CD4-positive, alpha-beta T cell treated with Interleukin-4 for 1 hour (primary cell): ENCODE data around the gene DCTD.

ENCODE experiments used
- DNase-seq, 2 donors: peaks; one replicate each; pipeline ENCODE4 v3.0.0-alpha.2; 2020 to 2022

Gene DCTD

DNA sequence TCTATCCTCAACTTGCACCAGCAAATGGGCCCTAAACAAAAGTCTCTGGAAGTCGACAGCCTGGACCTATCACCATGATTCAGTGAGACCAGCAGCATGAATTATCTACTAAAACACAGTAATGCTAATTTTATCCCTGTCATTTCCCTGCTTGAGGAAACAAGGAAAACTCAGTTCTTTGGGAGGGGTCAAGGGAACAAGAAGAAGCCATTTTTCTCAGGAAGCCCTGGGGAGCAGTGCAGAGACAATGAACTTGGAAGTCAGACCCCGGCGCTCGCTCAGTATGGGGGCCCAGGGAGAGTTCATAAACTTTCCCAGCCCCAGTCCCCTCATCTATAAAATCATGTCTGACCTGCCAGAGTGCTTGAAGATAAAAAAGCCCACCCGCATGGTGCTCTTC lies 50.4 kb downstream of the DCTD start:
- DNase-seq, result no peak

DNA sequence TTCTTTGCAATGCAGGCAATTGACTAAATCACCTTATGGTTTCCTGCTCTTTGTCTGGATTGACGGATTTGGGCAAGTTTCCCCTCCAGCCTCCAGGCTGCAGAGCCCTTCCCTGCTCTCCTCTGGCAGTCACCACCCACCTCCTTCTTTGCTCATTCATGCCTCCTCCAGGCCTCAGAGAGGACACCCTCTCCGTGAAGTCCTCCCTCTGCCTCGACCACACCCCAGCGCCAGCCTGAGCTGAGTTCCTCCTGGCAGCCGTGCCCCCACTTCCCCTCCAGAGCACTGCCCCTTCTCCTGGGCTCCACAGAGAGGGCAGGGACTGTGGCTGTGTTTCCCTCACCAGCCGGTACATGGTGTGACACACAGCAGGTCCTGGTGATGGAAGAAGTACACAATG lies 53.7 kb downstream of the DCTD start:
- no peak for DNase-seq

DNA sequence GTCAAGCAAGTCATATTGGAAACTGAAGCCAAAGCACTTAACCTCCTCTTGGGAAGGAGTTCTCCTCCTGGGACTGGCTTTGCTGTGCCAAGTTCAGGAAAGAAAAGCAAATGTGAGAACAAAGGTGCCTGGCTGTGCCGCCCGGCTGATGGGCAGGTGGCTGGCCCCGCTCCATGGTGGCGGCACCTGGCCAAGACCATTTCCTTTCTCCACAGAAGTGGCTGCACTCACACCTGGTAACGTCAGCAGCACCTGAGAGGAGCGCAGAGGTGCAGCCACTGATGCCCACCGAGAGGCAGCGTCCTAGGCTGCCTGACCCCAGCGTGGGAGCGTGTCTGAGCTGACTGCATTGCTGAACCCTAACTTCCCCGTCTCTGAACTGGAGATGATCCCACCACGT lies 54.3 kb downstream of the DCTD start:
- no peak for DNase-seq

DNA sequence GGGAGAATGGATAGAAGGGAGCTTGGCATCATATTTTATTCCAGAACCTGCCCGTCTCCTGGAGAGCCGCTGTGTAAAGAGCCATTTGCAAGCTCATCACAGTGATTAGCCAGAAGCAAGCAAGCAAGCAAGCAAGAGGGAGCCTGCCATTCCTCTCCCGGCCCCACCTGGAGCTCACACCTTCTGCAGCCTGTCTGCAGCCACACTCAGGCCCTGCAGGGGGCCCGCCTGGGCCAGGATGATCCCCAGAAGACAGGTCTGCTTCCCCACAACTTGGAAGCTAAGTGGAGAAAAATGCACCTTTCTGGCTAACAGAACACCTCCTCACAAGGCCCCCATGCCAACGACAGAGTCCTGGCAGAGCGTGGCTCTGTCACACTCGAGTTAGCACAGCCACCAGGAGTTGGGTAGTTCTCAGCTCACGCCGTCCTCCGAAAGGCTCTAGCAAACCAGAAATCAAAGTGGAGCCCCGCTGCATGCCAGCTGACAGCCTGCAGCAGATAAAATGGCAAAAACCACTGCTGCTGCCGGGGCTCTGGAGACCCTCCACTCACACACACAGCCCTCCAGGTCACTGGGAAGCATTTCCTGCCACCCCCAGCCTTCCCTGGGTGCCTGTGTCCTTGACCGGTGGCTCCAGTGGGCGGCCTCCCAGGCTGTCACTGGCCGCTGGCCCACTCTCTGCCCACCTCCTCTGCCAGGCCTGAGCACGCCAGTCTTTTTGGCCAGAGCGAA lies 54.9 kb downstream of the DCTD start:
- DNase-seq, result no peak

DNA sequence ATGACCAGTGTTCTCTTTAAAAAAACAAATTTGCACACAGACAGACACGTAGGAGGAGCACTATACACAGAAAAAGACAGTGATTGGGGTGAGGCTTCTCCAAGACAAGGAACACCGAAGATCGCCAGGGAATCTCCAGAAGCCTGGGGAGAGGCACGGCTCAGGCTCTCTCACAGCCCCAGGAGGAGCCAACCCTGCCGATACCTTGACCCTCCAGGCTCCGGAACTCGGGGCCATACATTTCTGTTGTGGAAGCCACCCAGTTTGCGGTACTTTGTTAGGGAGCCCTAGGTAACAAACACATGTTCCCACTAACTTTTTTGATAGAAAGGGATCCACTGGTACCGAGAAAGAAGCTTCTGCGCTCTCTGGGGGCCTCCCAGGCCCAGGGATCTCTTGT lies 55.8 kb downstream of the DCTD start:
- DNase-seq, result no peak

DNA sequence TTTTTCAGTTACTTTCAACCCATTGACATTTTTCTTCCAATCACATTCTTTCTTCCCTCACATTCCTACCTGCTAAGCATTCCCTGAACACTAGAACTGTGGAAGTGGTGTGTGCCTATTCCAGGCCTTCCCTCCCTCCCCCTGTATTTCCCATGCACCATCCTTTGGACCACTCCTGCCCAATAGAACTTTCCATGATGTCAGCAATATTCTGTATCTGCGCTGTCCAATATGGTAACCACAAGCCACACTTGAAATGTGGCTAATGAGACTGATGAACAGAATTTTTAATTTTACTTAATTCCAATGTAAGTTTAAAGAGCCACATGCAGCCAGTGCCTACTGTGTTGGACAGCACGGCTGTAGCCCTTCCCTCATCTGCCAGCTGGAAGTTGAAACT lies 57.5 kb downstream of the DCTD start:
- DNase-seq, result no peak

DNA sequence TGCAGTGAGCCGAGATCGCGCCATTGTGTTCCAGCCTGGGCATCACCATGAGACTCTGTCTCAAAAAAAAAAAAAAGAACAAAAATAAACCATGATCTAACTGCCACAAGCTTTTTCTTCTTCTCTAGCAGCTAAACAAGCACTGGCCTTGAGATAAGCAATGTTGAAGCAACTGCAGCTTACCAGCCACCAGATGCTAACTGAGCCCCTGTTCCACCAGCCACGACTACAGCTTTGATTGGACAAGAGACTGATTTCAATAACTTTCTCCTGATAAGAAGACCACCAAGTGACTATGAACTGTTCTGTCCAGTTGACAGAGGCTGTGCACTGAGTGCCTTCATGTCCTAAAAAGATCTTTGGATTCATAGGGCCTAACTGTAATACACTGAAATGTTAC lies 58.5 kb downstream of the DCTD start:
- DNase-seq, result no peak

DNA sequence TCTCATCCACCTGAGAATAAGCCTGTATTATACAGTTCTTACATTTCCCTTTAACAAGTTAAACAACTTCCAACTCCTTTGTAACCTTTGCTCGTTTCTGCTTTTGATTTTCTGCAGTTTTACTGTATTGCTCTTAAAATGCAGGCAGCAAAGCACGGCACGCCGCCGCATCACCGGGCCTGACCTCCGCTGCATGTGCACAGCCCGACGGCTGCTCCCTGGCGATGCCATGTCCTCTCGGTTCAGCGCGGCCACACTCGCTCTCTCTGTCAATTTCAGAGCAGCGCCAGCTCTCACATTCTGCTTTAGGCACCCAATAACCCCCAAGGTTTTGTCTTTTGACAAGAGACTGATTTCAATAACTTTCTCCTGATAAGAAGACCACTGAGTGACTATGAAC lies 60.3 kb downstream of the DCTD start:
- no peak for DNase-seq

DNA sequence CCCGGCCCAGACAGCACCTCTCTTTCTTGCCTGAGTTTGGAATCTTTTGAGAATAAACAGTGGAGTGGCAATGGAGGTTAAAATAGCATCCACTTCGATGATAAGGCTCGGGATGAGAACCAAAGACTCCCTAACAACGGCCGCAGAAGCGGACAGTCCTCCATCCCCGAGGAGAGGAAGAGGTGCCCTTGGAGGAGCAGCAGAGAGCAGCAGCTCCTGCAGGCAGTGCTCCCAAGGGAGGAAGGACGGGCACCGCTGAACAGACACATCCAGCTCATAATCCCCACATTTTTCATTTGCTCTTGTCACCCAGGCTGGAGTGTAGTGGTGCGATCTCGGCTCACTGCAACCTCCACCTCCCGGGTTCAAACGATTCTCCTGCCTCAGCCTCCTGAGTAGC lies 61.3 kb downstream of the DCTD start:
- DNase-seq, result no peak

DNA sequence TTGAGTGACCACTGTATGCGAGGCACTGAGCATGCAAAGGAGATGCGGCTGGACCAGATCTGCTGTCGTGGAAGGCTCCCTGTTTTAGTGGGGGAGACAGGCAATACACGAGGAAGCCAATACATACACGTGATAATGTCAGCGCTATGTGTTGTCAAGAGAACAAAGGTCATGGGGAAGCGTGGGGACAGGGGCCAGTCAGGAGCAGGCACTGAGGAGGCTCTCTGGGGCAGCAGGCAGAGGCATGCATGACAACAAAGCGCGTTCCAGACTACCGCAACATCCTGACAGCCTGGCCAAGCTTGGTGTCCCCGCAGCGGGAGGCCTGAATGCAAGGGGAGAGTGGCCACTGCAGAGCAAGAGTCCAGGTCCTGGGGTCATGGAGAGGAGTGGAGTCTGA lies 61.9 kb downstream of the DCTD start:
- no peak for DNase-seq

DNA sequence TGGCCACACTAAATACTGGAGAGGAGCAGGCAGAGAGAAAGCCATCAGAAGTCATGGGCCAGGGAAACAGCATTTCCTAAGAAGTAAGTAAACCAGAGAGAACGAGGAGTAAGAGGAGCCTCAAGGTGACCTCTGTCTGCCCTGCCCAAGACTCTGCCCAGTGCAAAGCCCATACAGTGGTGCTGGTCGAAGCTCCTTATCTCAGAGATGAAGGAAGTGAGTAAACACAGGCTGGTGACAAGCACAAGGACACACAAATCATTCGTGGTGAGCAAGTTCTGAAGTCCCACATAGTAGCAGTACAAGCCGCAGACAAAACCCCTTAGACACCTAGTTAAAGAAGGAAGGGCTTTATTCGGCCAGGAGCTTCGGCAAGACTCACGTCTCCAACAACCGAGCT lies 62.7 kb downstream of the DCTD start:
- DNase-seq, result no peak

DNA sequence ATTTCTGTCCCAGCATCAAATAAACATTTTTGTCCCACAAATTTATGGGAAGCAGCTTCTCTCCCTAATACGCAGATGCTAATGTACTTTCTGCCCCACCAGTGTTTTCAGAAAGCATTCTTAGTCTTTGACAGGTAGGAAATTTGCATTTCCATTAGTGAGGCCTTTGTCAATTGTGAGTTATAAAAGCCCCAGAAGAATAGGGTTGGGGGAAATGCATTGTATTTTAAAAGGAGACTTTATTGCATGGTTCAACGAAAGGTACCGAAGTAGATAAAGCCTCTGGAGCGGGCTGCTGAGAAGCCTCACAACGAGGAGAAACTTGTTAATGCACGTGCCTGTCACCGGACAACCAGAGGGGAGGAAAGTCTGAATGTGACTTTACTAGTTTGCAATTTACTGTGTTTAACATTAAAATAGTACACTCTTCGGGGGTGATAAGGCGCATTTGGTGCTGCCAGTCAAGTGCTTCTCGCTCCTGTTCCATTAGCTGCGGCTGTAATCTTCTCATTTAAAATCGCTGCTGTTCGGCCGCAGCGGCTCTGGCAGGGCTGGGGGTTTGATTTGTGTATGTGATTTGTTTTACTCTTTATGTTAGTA lies 63.4 kb downstream of the DCTD start:
- DNase-seq, result no peak

DNA sequence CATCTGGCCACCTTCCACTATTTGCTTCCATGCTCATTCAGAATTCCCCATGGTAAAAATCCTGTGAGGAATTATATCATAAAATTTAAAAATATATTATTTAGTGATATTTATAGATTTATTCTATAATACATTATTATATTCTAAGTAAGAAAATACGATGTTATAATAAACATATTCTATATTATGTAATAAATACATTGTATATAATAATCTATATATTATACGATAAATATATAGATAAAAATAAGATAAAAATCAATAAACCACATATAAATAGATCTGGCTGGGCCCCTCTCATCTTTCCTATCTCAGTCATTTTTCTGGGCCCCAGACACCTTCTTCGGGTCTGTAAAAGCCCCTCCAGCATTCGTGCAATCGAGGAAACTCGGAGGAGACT lies 68.5 kb downstream of the DCTD start:
- DNase-seq, result no peak

DNA sequence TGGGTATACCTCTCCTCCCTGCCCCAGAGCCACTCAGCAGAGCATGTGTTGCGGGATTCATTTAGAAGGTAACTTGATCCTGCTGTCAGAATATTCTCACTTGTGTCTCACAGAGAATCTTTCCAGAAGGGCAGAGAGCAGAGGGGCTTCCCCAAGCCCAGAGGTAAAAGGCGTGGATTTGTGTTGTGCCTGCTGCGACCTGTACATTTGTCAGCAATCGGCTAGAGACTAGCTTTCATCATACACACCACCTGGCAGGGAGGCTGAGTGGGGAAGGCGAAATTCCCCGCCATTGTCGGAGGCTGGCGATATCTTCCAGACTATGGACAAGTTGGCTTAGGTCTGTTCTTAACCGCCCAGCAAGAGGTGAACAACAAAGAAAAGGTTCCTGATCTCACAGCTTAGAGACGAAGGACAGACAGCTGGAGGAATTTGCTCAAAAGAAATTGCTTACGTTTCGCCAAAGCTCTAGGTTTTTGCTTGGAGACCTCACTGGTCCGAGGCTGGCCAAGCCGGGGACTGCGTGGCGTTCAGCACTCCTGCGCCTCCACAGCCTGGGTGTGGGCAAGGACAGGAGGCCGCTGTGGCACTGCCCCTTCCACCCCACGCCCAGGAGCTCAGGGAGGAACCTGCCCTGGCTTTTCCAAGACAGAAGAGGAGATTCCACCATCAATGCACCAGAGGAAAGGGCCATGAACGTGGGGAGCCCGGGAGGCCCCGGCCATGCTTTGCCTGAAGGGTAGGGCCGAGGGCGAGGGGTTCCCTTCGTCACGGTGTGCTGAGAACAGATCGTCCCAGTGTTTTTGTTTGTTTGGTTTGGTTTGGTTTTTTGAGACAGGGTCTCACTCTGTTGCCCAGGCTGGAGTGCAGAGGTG lies 69.4 kb downstream of the DCTD start:
- no peak for DNase-seq

DNA sequence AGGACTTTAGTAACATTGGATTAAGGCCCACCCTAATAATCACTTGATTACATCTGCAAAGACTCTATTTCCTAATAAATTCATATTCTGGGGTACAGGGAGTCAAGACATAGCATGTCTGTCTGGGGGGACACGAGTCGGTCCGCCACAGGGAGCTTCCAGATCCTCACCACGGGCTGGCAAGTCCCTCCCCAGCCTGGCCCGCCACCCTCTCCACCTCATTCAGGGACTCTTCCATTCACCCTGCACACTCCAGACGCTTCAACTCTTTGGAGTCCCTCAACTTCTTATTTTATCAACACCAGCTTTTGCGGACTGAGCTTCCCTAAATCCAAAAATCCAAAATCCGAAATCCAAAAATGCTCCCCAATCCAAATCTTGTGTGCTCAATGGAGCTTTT lies 71.2 kb downstream of the DCTD start:
- no peak for DNase-seq

DNA sequence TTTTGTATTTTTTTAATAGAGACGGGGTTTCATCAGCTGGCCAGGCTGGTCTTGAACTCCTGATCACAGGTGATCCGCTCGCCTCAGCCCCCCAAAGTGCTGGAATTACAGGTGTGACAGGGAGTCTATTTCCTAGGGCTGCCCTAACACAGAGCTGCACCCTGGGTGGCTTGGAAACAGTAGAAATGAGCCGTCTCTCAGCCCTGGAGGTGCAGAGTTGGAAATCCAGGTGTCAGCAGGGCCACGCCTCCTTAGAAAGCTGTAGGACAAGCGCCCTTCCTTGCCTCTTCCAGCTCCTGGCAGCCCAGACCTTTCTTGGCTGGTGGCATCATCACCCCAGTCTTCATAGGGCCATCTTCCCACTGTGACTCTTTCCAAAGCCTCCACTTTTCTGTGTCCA lies 71.6 kb downstream of the DCTD start:
- no peak for DNase-seq

DNA sequence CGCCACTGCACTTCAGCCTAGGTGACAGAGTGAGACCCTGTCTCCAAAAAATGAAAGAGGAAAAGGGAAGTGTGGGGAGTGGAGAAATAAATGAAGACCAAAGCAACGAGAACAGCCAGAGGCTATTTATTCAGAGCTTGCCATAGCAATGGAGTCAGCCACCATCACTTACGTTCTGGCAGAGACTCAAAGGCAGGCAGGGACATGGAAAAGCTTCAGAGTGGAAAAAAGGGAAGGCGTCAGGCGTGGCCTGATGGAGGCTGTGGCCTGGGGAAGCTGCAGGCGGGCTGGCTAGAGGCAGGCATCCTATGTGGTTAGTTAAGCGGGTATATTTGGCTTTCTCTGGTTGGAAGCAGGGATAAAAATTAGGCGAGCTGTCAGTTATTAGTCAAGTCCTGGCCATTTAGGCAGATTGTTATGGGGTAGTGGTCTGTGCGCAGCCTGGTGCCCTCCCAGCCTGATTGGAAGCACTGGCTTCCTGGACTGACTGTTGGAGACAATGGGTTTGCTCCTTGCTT lies 73.3 kb downstream of the DCTD start:
- no peak for DNase-seq

DNA sequence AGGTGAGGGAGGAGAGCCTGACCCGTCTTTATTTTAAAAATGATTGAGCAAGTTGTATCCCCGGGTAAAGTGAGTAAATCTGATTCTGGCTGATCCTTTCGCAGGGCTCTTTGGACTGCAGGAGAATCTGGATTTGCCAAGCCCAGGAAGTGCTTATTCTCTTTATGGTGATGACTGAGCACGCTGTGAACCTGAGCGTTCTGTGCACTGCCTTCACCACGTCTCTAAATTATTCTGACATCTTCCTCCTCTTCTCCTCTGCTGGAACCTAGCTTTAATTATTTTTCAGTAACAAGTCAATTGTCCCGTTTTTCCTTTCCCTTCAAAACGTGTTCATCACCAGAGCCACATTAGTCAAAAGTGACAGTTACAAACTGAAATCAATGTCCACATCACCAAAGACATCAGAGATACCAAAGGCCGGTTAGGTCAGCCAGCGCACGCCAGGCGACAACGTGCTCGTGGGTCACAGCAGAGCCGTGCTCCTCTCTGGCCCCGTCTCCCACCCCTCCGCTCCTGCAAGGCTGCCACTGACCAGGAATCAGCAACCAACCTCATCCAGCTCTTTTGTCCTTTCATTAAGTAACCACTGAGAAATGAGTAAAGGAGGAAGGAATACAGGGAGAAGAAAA lies 74.3 kb downstream of the DCTD start:
- DNase-seq, result no peak

DNA sequence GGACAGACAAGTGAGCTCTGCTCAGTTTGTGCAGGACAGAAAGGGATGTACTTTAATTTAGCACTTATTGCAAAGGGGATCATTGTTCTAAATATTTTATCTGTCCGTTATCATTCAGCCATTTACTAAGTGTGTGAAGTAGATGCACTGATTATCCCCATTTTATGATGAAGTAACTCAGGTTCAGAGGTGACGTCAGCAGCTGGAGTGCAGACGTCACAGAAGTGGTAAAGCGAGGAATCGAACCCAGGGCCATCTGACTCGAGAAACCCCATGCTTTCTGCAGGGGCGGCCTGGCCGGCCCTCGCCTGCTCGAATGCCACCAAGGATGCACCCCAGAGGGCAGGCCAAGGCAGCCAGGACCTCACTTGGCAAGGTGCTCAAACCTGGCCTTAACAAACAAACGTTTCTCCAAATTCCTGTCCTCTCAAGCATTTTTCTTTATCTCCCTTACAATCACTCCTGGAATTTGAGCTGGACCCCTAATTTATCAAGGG lies 75.0 kb downstream of the DCTD start:
- DNase-seq, result no peak

DNA sequence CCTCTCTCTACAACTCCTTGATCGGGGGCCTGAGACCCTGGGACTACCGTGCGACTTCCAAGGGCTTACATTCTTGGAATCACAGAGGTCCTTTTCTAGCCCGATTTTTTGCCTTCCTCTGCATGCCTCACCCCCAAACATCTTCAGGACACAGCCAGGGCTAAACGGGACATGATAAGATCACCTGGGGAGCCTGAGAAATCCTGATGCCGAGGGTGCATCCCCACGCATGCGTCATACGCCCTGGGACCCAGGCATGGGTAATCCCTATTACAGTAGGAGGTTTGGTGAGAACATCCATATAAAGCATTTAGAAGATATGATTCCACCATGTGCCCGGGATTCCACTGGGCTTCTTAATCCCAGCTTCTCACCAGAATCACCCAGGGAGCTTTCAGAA lies 77.1 kb downstream of the DCTD start:
- no peak for DNase-seq
